Nephron (organoid): Measurements from ENCODE around the gene AMOTL1.

Source experiments
- H3K27ac Mint-ChIP-seq, 3 experiments: 2 replicates each; pipeline ENCODE4 v1.8.0; 2020; ENCODE audit warnings: mixed read lengths in 3 of 3, mild to moderate bottlenecking in 2 of 3, moderate library complexity in 1 of 3
- H3K27me3 Mint-ChIP-seq: 2 replicates; pipeline ENCODE4 v1.8.0; 2021; ENCODE audit warnings: low read depth, mild to moderate bottlenecking, moderate library complexity, mixed read lengths
- H3K36me3 Mint-ChIP-seq: 2 replicates; pipeline ENCODE4 v1.8.0; 2020; ENCODE audit warnings: low read depth, mixed read lengths
- H3K4me1 Mint-ChIP-seq: 2 replicates; pipeline ENCODE4 v1.8.0; 2020; ENCODE audit warnings: mixed read lengths
- H3K4me3 Mint-ChIP-seq, 3 experiments: 2 replicates each; pipeline ENCODE4 v1.8.0; 2020; ENCODE audit warnings: mild to moderate bottlenecking in 3 of 3, mixed read lengths in 3 of 3, moderate library complexity in 2 of 3
- H3K9me3 Mint-ChIP-seq: 2 replicates; pipeline ENCODE4 v1.8.0; 2020; ENCODE audit warnings: mixed read lengths
- CTCF ChIP-seq, 3 experiments: fragments of 200-600 bp; sonication (generic); IDR thresholded peaks; one replicate each; pipeline ENCODE4 v1.5.0; 2021; ENCODE audit warnings: antibody characterized with exemption in 3 of 3; ENCODE audit not compliant: unreplicated experiment in 3 of 3

Gene AMOTL1

DNA sequence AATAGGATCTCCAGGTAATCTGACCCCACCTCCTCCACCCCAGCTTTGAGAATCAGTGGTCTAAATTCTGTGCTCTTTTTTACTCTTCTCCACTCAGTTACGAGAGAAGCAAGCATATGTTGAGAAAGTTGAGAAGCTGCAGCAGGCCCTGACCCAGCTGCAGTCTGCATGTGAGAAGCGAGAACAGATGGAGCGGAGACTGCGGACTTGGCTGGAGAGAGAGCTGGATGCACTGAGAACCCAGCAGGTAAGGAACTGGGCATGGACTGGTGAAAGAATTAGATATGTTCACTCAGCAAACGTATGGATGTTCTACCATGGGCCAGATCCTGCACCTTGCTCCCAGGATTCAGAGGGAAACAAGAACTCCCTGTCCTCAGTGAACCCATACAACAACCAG, 85.7 kb downstream of the AMOTL1 start:
- Mint-ChIP-seq H3K27ac (no peak overlapping the region), H3K36me3 (peaks cover 80% of the 10 kb centered on the region), H3K27me3 (no peaks in the 10 kb centered on the region), H3K4me1 (peaks cover 14% of the 10 kb centered on the region), H3K4me3 (no peak overlapping the region), H3K9me3 (no peaks in the 10 kb centered on the region)
- no peak for TF ChIP-seq CTCF (IDR thresholded peaks at IDR 0.05; ENCODE audit: unreplicated experiment in 3 of 3)

GRCh38 chr11:94854770-94855633, 86.8 kb downstream of the AMOTL1 start:
- Mint-ChIP-seq H3K4me1 (peaks cover 9% of the 10 kb centered on the region), H3K4me3 (no peak overlapping the region), H3K36me3 (peaks cover 88% of the 10 kb centered on the region), H3K9me3 (no peaks in the 10 kb centered on the region), H3K27ac (no peak overlapping the region), H3K27me3 (no peaks in the 10 kb centered on the region)
- TF ChIP-seq CTCF (IDR thresholded peaks at IDR 0.05; ENCODE audit: unreplicated experiment in 3 of 3) = no peak

GRCh38 chr11:94855666-94856065, 87.5 kb downstream of the AMOTL1 start:
- Mint-ChIP-seq H3K9me3 (no peaks in the 10 kb centered on the region), H3K36me3 (peaks cover 88% of the 10 kb centered on the region)

DNA sequence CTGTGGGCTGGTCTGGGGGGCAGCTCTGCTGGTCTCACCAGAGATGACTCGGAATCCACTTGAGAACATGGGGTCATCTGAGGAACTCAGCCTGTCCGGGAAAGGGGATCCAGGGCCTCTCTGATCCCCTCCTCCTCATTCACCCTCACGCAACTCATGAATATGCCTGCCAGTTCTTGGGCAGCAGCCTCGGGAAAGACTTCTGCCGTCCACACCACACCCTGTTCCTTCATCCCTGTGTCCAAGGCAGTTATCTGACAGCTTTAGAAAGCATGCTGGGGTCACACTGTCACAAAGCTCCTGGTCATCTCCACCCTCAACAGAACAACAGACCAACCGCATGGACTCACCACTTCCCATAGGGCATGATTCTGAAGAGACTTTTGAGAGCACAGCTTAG, 88.3 kb downstream of the AMOTL1 start:
- Mint-ChIP-seq H3K27ac (no peak overlapping the region), H3K4me1 (peaks cover 7% of the 10 kb centered on the region), H3K4me3 (no peak overlapping the region), H3K36me3 (peaks cover 93% of the 10 kb centered on the region), H3K9me3 (no peaks in the 10 kb centered on the region), H3K27me3 (no peaks in the 10 kb centered on the region)
- TF ChIP-seq CTCF (IDR thresholded peaks at IDR 0.05; ENCODE audit: unreplicated experiment in 3 of 3) = no peak

More at GRCh38 chr11:94855666-94856065, 87.5 kb downstream of the AMOTL1 start:
- peaks cover 7% of the 10 kb centered on the region for H3K4me1 Mint-ChIP-seq
- H3K27me3 Mint-ChIP-seq = no peaks in the 10 kb centered on the region
- no peak overlapping the region for H3K27ac Mint-ChIP-seq
- no peak for TF ChIP-seq CTCF (IDR thresholded peaks at IDR 0.05; ENCODE audit: unreplicated experiment in 3 of 3)
- H3K4me3 Mint-ChIP-seq = no peak overlapping the region

DNA sequence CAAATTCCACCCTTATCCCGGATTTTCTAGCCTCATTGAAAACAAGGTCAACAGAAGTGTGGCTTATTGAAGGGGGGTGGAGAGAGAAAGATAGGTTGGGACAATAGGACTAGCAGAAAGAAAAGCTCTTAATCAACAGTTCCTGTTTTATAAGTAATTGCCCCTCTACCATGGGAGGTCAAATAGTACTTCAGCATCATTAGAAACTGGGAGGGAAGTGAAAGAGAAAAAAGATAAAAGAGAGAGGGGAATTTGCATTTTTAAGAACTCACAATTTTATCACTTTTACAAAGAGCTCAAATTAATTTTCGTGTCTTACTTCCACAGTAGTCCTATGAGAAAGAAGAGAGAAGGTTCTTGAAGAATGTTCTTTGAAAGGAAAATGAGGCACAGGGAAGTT, 89.2 kb downstream of the AMOTL1 start:
- TF ChIP-seq CTCF (IDR thresholded peaks at IDR 0.05; ENCODE audit: unreplicated experiment in 3 of 3) = no peak
- H3K27ac Mint-ChIP-seq = no peak overlapping the region
- H3K9me3 Mint-ChIP-seq = no peaks in the 10 kb centered on the region
- H3K4me3 Mint-ChIP-seq = no peak overlapping the region
- no peaks in the 10 kb centered on the region for H3K27me3 Mint-ChIP-seq
- H3K4me1 Mint-ChIP-seq = peaks cover 7% of the 10 kb centered on the region
- H3K36me3 Mint-ChIP-seq = peaks cover 89% of the 10 kb centered on the region
